ENCODE measurements around the gene MS4A13. TPM values are rescaled to one million over a fixed set of nuclear protein-coding genes. Genes with fewer than 3 reads are reported as not detected.

Gene MS4A13
- polyA plus RNA-seq, 1 experiment, result not detected

DNA sequence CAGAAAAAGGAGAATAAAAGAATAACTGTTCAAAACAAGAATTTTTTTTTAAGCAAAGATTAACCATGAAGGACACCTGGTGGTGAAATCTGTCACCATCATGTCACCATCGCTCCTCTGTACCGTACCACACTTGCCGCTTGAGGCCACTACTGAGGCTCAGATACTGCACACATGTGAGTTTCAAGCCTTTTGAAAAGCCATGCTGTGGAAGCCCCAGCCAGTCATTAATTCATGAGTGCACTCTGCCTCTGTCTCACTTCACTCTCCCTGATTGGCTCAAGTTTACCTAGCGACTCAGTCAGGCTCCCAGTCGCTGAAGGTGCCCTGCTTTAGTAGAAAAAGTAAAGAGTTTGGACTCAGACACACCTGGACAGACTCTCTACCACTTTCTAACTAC, 29.2 kb upstream of the MS4A13 start:
- H3K4me3 ChIP-seq (ENCODE audit: low read depth, low read length), result no peak overlapping the region
- CTCF ChIA-PET, result no interaction called here
- TF ChIP-seq, protein P1, sequence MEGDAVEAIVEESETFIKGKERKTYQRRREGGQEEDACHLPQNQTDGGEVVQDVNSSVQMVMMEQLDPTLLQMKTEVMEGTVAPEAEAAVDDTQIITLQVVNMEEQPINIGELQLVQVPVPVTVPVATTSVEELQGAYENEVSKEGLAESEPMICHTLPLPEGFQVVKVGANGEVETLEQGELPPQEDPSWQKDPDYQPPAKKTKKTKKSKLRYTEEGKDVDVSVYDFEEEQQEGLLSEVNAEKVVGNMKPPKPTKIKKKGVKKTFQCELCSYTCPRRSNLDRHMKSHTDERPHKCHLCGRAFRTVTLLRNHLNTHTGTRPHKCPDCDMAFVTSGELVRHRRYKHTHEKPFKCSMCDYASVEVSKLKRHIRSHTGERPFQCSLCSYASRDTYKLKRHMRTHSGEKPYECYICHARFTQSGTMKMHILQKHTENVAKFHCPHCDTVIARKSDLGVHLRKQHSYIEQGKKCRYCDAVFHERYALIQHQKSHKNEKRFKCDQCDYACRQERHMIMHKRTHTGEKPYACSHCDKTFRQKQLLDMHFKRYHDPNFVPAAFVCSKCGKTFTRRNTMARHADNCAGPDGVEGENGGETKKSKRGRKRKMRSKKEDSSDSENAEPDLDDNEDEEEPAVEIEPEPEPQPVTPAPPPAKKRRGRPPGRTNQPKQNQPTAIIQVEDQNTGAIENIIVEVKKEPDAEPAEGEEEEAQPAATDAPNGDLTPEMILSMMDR (IDR thresholded peaks at IDR 0.05; ENCODE audit: insufficient read depth, low read depth, low read length), result no peak
- POLR2A ChIA-PET, result no interaction called here
- H3K27me3 ChIP-seq (ENCODE audit: control insufficient read depth, insufficient read depth, low read length), result no peaks in the 10 kb centered on the region
- no peak for DNase-seq (ENCODE audit: low read depth)
- H3K36me3 ChIP-seq (ENCODE audit: control insufficient read depth, insufficient read depth, low read length), result no peaks in the 10 kb centered on the region

DNA sequence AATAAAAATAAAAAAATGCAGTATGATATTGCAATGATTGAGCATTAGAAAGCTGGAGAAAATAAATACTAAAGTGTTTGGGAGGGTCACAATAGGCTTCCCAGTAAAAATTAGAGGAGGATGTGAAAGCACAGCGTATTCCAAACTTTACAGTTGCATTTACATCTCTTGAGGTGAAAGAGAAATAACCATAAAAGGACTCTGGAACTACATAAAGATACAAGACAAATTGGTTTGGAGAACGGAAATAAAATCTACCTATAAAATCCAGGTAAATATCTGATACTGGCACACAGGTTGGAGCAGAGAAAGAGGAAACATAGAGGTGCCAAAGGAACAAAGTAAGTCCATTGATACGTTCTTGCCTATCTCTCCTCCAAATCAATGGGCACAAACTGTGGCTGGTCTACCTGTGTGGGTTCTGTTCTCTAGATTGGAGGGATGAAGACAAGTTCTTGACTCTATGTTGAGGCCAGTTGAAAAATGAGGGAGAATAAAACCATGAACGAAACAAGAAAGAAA, 22.6 kb upstream of the MS4A13 start, which contains the start of gene MS4A12:
MS4A12 (plus strand) TSS at position 291 of the 522 bp plus-strand sequence. CDS start 4,541 bp downstream, outside the sequence.
- H3K4me3 ChIP-seq (ENCODE audit: low read depth, low read length), result no peak within 1 kb of the TSS
- TF ChIP-seq, protein P1 (IDR thresholded peaks at IDR 0.05; ENCODE audit: insufficient read depth, low read depth, low read length), result no peak
- DNase-seq (ENCODE audit: low read depth), result no peak
- no peaks in the 10 kb centered on the region for H3K27me3 ChIP-seq (ENCODE audit: control insufficient read depth, insufficient read depth, low read length)
- CTCF ChIA-PET, result no interaction called here
- H3K36me3 ChIP-seq (ENCODE audit: control insufficient read depth, insufficient read depth, low read length), result no peaks in the 10 kb centered on the region
- POLR2A ChIA-PET, result no interaction called here

DNA sequence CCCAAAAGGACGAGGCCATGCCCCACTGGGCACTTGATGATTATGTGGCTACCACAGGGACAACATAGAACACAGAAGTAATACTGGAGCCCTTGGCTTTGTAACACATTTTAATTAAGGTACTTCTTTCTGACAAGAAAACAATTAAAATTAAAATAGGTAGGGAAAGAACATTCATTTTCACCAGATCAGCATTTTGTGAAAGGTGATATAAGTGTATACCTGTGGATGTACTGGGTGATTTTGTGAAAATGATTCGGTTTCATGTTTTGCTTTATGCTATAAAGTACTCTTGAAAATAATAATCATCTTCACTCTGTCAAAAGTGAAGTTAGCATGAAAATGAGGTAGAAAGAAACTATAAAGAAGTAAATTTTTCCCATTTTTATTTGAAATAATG, 21.7 kb upstream of the MS4A13 start:
- Histone ChIP-seq H3K36me3 (ENCODE audit: control insufficient read depth, insufficient read depth, low read length) (no peaks in the 10 kb centered on the region), H3K4me3 (ENCODE audit: low read depth, low read length) (no peak overlapping the region), H3K27me3 (ENCODE audit: control insufficient read depth, insufficient read depth, low read length) (no peaks in the 10 kb centered on the region)
- CTCF ChIA-PET, result no interaction called here
- no peak for DNase-seq (ENCODE audit: low read depth)
- POLR2A ChIA-PET, result no interaction called here
- TF ChIP-seq, protein P1 (IDR thresholded peaks at IDR 0.05; ENCODE audit: insufficient read depth, low read depth, low read length), result no peak

- ChIA-PET CTCF (no interaction called here), POLR2A (no interaction called here)
- H3K4me3 ChIP-seq (ENCODE audit: low read depth, low read length), result no peak overlapping the region
- DNase-seq (ENCODE audit: low read depth), result no peak
- TF ChIP-seq, protein P1 (IDR thresholded peaks at IDR 0.05; ENCODE audit: insufficient read depth, low read depth, low read length), result no peak
- H3K36me3 ChIP-seq (ENCODE audit: control insufficient read depth, insufficient read depth, low read length), result no peaks in the 10 kb centered on the region
- no peaks in the 10 kb centered on the region for H3K27me3 ChIP-seq (ENCODE audit: control insufficient read depth, insufficient read depth, low read length)
These were observed 16.8 kb upstream of the MS4A13 start for GRCh38 chr11:60498399-60498798.

DNA sequence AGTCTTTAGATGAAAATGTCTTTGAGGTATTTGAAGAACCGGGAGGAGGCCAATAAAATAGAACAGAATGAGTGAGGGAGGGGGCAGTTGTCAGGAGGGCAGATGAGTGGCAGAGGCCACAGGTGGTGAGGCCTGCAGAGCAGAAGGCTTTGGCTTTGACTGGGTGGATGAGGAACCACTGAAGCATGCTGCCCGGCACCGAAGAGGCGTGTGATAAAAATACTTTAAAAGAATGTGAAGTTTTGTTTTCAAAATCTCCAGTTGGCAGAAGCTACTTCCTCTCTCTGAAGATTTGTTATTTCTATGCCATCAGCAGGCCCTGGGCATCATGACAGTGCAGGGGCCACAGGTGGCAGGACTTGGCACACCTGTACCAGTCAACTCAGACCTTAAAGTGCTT, 16.3 kb upstream of the MS4A13 start:
- TF ChIP-seq, protein P1 (IDR thresholded peaks at IDR 0.05; ENCODE audit: insufficient read depth, low read depth, low read length), result no peak
- CTCF ChIA-PET, result no interaction called here
- H3K4me3 ChIP-seq (ENCODE audit: low read depth, low read length), result no peak overlapping the region
- no peaks in the 10 kb centered on the region for H3K36me3 ChIP-seq (ENCODE audit: control insufficient read depth, insufficient read depth, low read length)
- H3K27me3 ChIP-seq (ENCODE audit: control insufficient read depth, insufficient read depth, low read length), result no peaks in the 10 kb centered on the region
- DNase-seq (ENCODE audit: low read depth), result no peak
- POLR2A ChIA-PET, result no interaction called here
